COLO668 (cell line): ENCODE results near the gene ACIN1.

Experiments used
- DNase-seq: peaks from one replicate; lab custom pipeline; 2025; ENCODE audit not compliant: unreplicated experiment; lab: John Stamatoyannopoulos, UW

The ACIN1 gene

GRCh38 chr14:23094666-23095195 is at the start of gene ACIN1:
Gene ACIN1 (minus strand): TSS chr14:23095136. CDS start chr14:23095112, 24 bp downstream.
- DNase-seq, result no peak

DNA sequence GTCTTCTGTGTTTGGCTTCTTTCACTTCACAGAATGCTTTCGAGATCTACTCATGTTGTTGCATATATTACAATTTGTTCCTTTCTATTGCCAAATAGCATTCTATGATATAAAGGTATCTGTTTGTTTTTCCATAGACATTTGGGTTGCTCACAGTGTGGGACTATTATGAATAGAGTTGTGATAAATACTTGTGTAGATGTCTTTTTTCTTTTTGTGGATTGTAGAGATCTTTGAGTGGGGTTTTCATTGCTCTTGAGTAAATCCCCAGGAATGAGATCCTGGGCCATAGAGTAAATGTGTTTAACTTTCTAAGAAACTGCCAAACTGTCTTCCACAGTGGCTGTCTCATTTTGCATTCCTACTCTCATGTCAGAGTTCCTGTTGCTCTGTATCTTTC is 49.0 kb upstream of the ACIN1 start:
- no peak for DNase-seq

GRCh38 chr14:23142826-23143225 is 47.9 kb upstream of the ACIN1 start:
- DNase-seq, result no peak

- no peak for DNase-seq
These were observed 46.9 kb upstream of the ACIN1 start for GRCh38 chr14:23141706-23142444.

GRCh38 chr14:23140371-23140770 is 45.4 kb upstream of the ACIN1 start:
- no peak for DNase-seq

- no peak for DNase-seq
These were observed 44.9 kb upstream of the ACIN1 start for GRCh38 chr14:23139874-23140273.

DNA sequence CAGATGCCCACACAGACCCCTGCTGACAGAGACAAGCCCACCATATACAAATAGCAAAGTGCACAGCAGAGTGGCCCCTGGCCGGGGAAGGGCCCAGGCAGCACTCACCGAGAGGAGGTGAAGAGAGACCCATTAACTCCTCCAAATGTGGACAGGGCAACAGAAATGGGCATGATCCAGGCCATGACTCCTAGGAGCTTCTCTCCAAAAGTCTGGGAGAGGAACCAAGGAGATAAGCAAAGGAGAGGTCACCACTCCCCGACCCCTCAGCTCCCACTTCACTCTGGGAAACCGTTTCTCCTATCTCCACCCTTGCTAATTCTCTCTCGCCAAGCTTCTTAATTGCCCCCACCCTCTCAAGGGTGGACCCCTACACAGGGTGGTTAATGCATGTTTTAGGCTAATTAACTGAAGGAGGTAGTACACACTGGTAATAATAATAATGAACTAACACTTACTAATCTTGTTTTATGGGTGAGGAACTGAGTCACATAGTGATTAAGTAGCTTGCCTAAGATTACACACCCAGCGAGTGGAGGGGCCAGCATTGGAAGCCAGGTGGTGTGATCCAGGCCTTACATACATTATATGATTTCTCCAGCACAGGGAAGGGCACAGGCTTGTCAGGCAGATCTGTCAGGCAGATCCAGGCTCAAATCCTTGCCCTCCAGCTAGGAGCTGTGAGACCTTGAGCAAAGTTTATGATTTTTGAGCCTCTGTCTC is 43.0 kb upstream of the ACIN1 start:
- no peak for DNase-seq

- no peak for DNase-seq
These were observed 42.4 kb upstream of the ACIN1 start for GRCh38 chr14:23137192-23137812.

DNA sequence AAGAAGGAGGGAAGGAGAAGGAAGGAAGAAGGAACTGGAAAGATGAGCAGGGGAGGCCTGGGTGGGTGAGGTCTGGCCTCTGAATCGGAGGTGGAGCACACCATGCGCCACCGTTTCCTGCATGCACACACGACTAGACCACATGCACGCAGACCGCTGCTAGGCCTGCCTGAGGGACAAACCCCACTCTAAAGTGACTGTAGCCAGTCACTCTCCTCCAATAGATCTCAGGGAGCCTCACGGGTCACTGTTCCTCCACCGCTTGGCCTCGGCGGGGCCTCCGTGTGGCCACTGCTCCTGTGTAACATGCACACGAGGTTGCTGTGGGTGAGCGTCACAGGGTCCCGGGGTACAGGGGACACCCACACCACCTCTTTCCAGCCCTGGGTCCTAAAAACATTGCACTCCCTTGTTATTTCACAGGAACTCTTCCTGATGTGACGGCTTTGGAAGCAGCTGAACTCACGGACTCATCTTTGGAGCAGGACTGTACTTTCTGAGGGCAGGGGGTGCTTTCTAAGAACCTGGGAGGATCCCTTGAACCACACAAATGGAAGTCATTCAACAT is 41.7 kb upstream of the ACIN1 start:
- no peak for DNase-seq

DNA sequence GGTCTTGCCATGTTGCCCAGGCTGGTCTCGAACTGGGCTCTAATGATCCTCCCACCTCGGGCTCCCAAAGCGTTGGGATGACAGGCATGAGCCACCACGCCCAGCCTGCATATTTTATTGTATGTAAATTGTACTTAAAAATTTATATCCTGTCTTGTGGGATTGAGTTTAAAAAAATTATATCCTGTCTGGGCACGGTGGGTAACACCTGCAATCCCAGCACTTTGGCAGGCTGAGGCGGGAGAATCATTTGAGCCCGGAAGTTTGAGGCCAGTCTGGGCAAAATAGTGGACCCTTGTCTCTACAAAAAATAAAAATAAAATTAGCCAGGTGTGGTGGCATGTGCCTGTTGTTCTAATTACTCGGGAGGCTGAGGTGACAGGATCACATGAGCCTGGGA is 38.0 kb upstream of the ACIN1 start:
- no peak for DNase-seq

GRCh38 chr14:23131482-23131881 is 36.5 kb upstream of the ACIN1 start:
- DNase-seq, result no peak

DNA sequence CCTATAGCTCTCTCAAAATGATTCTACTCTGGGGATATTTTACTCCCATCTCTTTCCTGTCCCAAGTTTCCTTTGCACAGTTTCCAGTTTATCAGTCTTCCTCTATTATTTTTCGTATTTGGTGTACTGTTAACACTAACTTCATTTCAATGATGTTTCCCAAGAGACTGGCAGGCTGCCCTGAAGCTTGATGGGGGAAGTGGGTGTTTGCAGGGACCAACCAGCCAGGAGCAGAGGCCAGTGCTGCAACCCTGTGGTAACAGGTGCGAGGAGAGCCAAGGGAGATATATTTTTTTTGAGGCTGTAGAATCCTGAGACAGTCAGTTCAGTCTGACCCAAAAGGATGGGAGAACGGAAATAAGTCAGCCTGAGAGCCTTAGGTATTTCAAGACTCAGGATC is 35.9 kb upstream of the ACIN1 start:
- no peak for DNase-seq

GRCh38 chr14:23129759-23130316 is 34.9 kb upstream of the ACIN1 start:
- no peak for DNase-seq

GRCh38 chr14:23128969-23129758 is 34.2 kb upstream of the ACIN1 start:
- DNase-seq, result no peak

DNA sequence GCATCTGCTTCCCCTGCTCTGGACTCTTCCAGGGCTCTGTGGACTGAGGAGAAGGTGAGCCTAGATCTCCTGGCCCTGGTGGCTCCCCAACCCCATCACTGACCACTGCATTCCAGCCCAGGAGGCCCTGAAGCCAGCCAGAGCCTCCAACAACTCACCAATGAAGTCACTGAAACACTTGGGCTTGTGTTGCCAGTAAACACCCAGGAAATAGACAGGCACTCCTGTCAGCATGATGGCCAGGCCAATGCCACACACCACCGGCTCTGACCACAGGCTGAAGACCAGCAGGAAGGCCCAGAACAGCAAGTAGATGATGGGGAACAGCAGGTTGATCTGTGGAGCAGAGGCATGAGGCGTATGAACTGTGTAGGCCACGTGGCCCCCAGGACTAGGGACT is 32.9 kb upstream of the ACIN1 start:
- no peak for DNase-seq

- no peak for DNase-seq
These were observed 31.8 kb upstream of the ACIN1 start for GRCh38 chr14:23126548-23127278.

DNA sequence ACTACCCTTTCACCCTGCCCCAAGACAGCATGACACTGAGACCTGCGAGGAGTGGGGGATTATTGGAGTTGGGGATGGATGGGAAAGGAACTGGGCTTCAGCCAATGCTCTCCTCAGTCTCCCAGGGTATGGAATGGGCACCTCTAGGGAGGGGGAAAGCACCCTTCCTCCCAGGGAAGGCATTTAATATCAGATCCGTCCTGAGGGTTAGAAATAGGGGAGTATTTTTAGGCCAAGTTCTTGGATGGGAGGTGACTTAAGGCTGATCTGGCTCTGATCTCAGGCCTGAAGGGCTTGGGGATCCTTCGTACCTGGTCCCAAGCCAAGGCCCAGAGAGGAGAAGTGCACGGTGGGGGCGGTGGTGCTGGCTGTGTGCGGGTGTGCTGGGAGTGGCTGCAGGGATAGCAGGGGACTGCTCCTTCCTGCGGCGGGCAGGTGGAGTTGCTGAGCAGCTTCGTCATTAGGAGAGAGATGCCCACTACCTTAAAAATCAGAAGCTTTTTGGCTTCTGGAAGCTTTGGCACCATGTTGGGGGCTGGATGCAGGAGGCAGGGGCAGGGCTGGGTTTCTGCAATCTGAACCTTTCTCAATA is 31.1 kb upstream of the ACIN1 start:
- DNase-seq, result no peak

GRCh38 chr14:23125011-23125410 is 30.1 kb upstream of the ACIN1 start:
- no peak for DNase-seq

DNA sequence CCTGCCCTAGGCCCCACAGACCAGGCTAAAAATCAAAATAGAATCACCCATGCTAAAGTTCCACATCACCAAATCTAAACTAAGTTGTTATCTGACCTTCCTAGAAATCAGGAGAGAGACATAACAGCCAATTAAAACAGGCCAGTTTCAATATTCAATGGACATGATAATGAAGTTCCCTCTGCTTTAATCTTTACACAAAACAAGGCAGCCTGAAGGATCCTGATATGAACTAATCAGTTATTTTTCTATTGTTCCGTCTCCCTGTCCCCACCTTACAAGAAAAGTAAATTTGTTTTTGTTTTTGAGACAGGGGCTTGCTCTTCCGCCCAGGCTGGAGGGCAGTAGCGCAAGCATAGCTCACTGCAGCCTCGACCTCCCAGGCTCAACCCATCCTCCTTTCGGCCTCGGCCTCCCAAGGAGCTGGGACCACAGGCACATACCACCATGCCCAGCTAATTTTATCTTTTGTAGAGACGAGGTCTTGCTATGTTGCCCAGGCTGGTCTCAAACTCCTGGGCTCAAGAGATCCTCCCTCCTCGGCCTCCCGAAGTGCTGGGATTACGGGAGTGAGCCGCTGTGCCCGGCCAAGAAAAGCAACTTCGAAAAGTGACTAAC is 29.5 kb upstream of the ACIN1 start:
- no peak for DNase-seq
